Endothelial cell of umbilical vein (primary cell): ENCODE data around the gene TENM4. TPM values are rescaled to one million over a fixed set of nuclear protein-coding genes. Genes with fewer than 3 reads are reported as not detected.

Experiments
- BruUV-seq: library from RNA; stranded (reverse); fragments of 400-500 nt; replicated peaks from 2 replicates; lab custom pipeline; 2021; lab: Mats Ljungman, UMichigan
- CTCF ChIA-PET: fragments of 300-600, 350-600 bp; sonication (Branson Sonifier 250); formaldehyde crosslinking; loops from one replicate; lab custom pipeline; 2021; ENCODE audit warnings: antibody characterized with exemption, inconsistent platforms; lab: Charles Lee
- POLR2A ChIA-PET: fragments of 300-600, 350-600 bp; sonication (Branson Sonifier 250); formaldehyde crosslinking; loops from one replicate; lab custom pipeline; 2021; ENCODE audit warnings: antibody characterized with exemption, inconsistent platforms; lab: Charles Lee
- DNase-seq: peaks from one replicate; pipeline ENCODE4 v3.0.0-alpha.2; 2011; ENCODE audit warnings: low read depth, low spot score
- FAIRE-seq: peaks from 2 replicates; lab custom pipeline; 2011; peaks lifted over from hg19 to GRCh38; lab: Jason Lieb, UNC
- H2AFZ ChIP-seq: 2 replicates; pipeline ENCODE4 v1.6.0; 2012; ENCODE audit warnings: low read depth, low read length, control low read depth, inconsistent platforms
- H3K27ac ChIP-seq: 2 replicates; pipeline ENCODE4 v1.5.1; 2011; ENCODE audit warnings: low read depth, mild to moderate bottlenecking, control low read depth, low read length, moderate library complexity; ENCODE audit not compliant: insufficient read depth
- H3K27me3 ChIP-seq, 2 experiments: 2 replicates each; pipeline versions ENCODE4 v1.6.0 to v1.6.1; 2011; ENCODE audit warnings: low read length in 2 of 2, mixed read lengths in 1 of 2; ENCODE audit not compliant: control insufficient read depth in 2 of 2, insufficient read depth in 2 of 2
- H3K36me3 ChIP-seq, 2 experiments: 2 replicates in 1 of 2; 3 replicates in 1 of 2; pipeline ENCODE4 v1.5.1; 2011; ENCODE audit warnings: low read length in 2 of 2, mild to moderate bottlenecking in 1 of 2, moderate library complexity in 1 of 2; ENCODE audit not compliant: control insufficient read depth in 2 of 2, insufficient read depth in 2 of 2; ENCODE audit errors: extremely low read depth in 1 of 2
- H3K4me1 ChIP-seq: 3 replicates; pipeline ENCODE4 v1.5.1; 2011; ENCODE audit warnings: mild to moderate bottlenecking, low read length; ENCODE audit not compliant: control insufficient read depth, insufficient read depth; ENCODE audit errors: extremely low read depth
- H3K4me2 ChIP-seq: 2 replicates; pipeline ENCODE4 v1.6.1; 2011; ENCODE audit warnings: low read length, control low read depth, mixed read lengths; ENCODE audit not compliant: insufficient read depth
- H3K4me3 ChIP-seq, 3 experiments: fragments of 200-600 bp in 1 of 3; sonication (generic), shearing (Covaris generic) in 1 of 3; replicated peaks in 1 of 3; 2 replicates each; pipeline ENCODE4 v1.5.1; 2011 to 2016; ENCODE audit warnings: control low read depth in 3 of 3, low read length in 3 of 3, mild to moderate bottlenecking in 2 of 3, inconsistent platforms in 1 of 3, low read depth in 1 of 3, moderate library complexity in 1 of 3; ENCODE audit not compliant: insufficient read depth in 1 of 3
- H3K79me2 ChIP-seq: 2 replicates; pipeline ENCODE4 v1.6.0; 2012; ENCODE audit warnings: low read length, inconsistent platforms; ENCODE audit not compliant: control insufficient read depth, insufficient read depth
- H3K9ac ChIP-seq: replicated peaks from 2 replicates; pipeline ENCODE3; 2011; ENCODE audit warnings: low read length, control low read depth; ENCODE audit not compliant: insufficient read depth; ENCODE audit errors: extremely low read depth
- H3K9me1 ChIP-seq: replicated peaks from 3 replicates; pipeline ENCODE4 v1.6.0; 2011; ENCODE audit warnings: mild to moderate bottlenecking, low read length; ENCODE audit not compliant: control insufficient read depth, insufficient read depth; ENCODE audit errors: extremely low read depth
- H3K9me3 ChIP-seq: replicated peaks from 2 replicates; pipeline ENCODE4 v1.5.1; 2012; ENCODE audit warnings: low read length, inconsistent platforms; ENCODE audit not compliant: control insufficient read depth, insufficient read depth
- H4K20me1 ChIP-seq: replicated peaks from 2 replicates; pipeline ENCODE3; 2011; ENCODE audit warnings: mild to moderate bottlenecking, low read length; ENCODE audit not compliant: control insufficient read depth, insufficient read depth; ENCODE audit errors: extremely low read depth
- CTCF ChIP-seq, 2 donors: IDR thresholded peaks; 1 replicate in 1 of 2; 2 replicates in 1 of 2; pipeline ENCODE4 v1.5.1; 2011; ENCODE audit warnings: low read length in 2 of 2, mild to moderate bottlenecking in 2 of 2, moderate library complexity in 2 of 2, control low read depth in 1 of 2, inconsistent platforms in 1 of 2, low read depth in 1 of 2; ENCODE audit not compliant: insufficient read depth in 1 of 2; ENCODE audit errors: extremely low read depth in 1 of 2
- EZH2 ChIP-seq: IDR thresholded peaks from 2 replicates; pipeline ENCODE4 v1.6.1; 2012; ENCODE audit warnings: borderline replicate concordance, low read depth, mild to moderate bottlenecking, moderate library complexity, low read length, inconsistent platforms; ENCODE audit not compliant: severe bottlenecking
- FOS ChIP-seq: IDR thresholded peaks from 2 replicates; pipeline ENCODE4 v1.6.1; 2011; ENCODE audit warnings: mild to moderate bottlenecking, low read length, moderate library complexity, borderline replicate concordance; ENCODE audit not compliant: insufficient read depth
- GATA2 ChIP-seq: IDR thresholded peaks from 2 replicates; pipeline ENCODE4 v1.7.0; 2011; ENCODE audit warnings: low read depth, mild to moderate bottlenecking, moderate library complexity, mixed read lengths, low read length; ENCODE audit not compliant: insufficient read length, insufficient read depth
- JUN ChIP-seq: IDR thresholded peaks from 2 replicates; pipeline ENCODE4 v1.6.1; 2011; ENCODE audit warnings: borderline replicate concordance, low read depth; ENCODE audit not compliant: insufficient read length, insufficient read depth
- MAX ChIP-seq: IDR thresholded peaks from 2 replicates; pipeline ENCODE4 v1.6.1; 2011; ENCODE audit not compliant: insufficient read depth, insufficient read length
- MYC ChIP-seq: IDR thresholded peaks from one replicate; pipeline ENCODE4 v1.6.1; 2011; ENCODE audit warnings: mild to moderate bottlenecking, low read depth, low read length
- POLR2A ChIP-seq: IDR thresholded peaks from 2 replicates; pipeline ENCODE4 v1.6.1; 2012; ENCODE audit warnings: low read depth, mild to moderate bottlenecking, control low read depth, low read length
- POLR2AphosphoS5 ChIP-seq: IDR thresholded peaks from 2 replicates; pipeline ENCODE4 v1.6.1; 2012; ENCODE audit warnings: low read depth, mild to moderate bottlenecking, control low read depth, low read length, moderate library complexity; ENCODE audit not compliant: insufficient read depth
- dilution Hi-C: fragments of 300-500 bp; cut with MboI; formaldehyde crosslinking; loops from one replicate; pipeline ENCODE4 v1.15.0; 2019; ENCODE audit warnings: low sequenced_read_pairs; ENCODE audit not compliant: extremely low pct_ligation_motif_present
- intact Hi-C: fragments of 100-400 bp; cut with micrococcal nuclease; formaldehyde crosslinking; loops from one replicate; pipeline ENCODE4 v1.10.0; 2022
- polyA plus RNA-seq, 4 experiments: library from polyadenylated mRNA; depleted of rRNA in 3 of 4; stranded (reverse) in 3 of 4; unstranded in 1 of 4; fragments of >200 nt; gene quantifications; 2 replicates each; pipeline versions ENCODE4 v1.2.1 to v1.2.3, GENCODE V29; 2011 to 2012; ENCODE audit warnings: missing spikeins in 1 of 4
- total RNA-seq: library from RNA; stranded (reverse); gene quantifications from 2 replicates; pipeline ENCODE4 v1.2.3, GENCODE V29; 2021

Gene TENM4
- total and polyA plus RNA-seq, 2 donors (not counting 3 experiments of a cell fraction or from before 2014, with no cell fraction given): 0.06 to 0.27 TPM

GRCh38 chr11:79205786-79206185 lies 235.0 kb downstream of the TENM4 start:
- Histone ChIP-seq H3K9me1 (no peaks in the 10 kb centered on the region), H4K20me1 (no peaks in the 10 kb centered on the region), H3K9me3 (no peaks in the 10 kb centered on the region), H3K27ac (no peak overlapping the region), H3K27me3 (no peaks in the 10 kb centered on the region), H3K79me2 (no peaks in the 10 kb centered on the region), H3K4me1 (no peaks in the 10 kb centered on the region), H3K9ac (no peak overlapping the region), H3K36me3 (no peaks in the 10 kb centered on the region), H3K4me2 (no peak overlapping the region), H3K4me3 (no peak overlapping the region), H2AFZ (no peak overlapping the region)
- ChIA-PET CTCF (no interaction called here), POLR2A (no interaction called here)
- BruUV-seq: no TSS peak
- dilution Hi-C loops (no loop called here), intact Hi-C loops (no loop called here)
- FAIRE-seq: no peak
- no peak for DNase-seq
- TF ChIP-seq JUN (no peak), FOS (no peak), CTCF (IDR thresholded peaks at IDR 0.05; ENCODE audit: extremely low read depth in 1 of 2, insufficient read depth in 1 of 2, low read depth in 1 of 2, low read length in 2 of 2) (no peak), POLR2A (no peak), EZH2 (no peak), MYC (no peak), GATA2 (no peak), POLR2AphosphoS5 (no peak), MAX (no peak)
